GM21447 (cell line): ENCODE measurements around the gene ZSCAN21.
A peak's percentile ranks its signal among the peaks of the same experiment; 100 is the strongest.

ENCODE experiments used
- ATAC-seq: cut with Tn5 transposase; IDR thresholded peaks from one replicate; pipeline ENCODE4 v1.9.1; 2021; ENCODE audit not compliant: unreplicated experiment

ZSCAN21 gene

GRCh38 chr7:100095704-100096103 lies 46.1 kb downstream of the ZSCAN21 start:
- ATAC-seq: no peak

GRCh38 chr7:100098913-100099312 lies 49.3 kb downstream of the ZSCAN21 start:
- no peak for ATAC-seq

- no peak for ATAC-seq
Measured at GRCh38 chr7:100099452-100099851, 49.9 kb downstream of the ZSCAN21 start.

- peak; percentile 67 for ATAC-seq
Measured at GRCh38 chr7:100100420-100101015, 50.9 kb downstream of the ZSCAN21 start.

GRCh38 chr7:100101016-100101862 lies 51.7 kb downstream of the ZSCAN21 start, which contains the start of the genes AP4M1 and MCM7:
TSS of gene AP4M1 (plus strand) at chr7:100101643. CDS start at chr7:100101715, 72 bp downstream.
TSS of gene MCM7 (minus strand) at chr7:100101397. CDS start at chr7:100101294, 103 bp downstream.
- peak; percentile 71 for ATAC-seq

GRCh38 chr7:100102950-100103840 lies 53.6 kb downstream of the ZSCAN21 start:
- no peak for ATAC-seq

- no peak for ATAC-seq
Measured at GRCh38 chr7:100105534-100105933, 56.0 kb downstream of the ZSCAN21 start.

GRCh38 chr7:100106633-100107032 lies 57.1 kb downstream of the ZSCAN21 start:
- no peak for ATAC-seq

GRCh38 chr7:100107125-100107737 lies 57.7 kb downstream of the ZSCAN21 start:
- no peak for ATAC-seq

- ATAC-seq: no peak
Measured at GRCh38 chr7:100107890-100108289, 58.3 kb downstream of the ZSCAN21 start.

- ATAC-seq: no peak
Measured at GRCh38 chr7:100109521-100110163, 60.1 kb downstream of the ZSCAN21 start.

- no peak for ATAC-seq
Measured at GRCh38 chr7:100111156-100111555, 61.6 kb downstream of the ZSCAN21 start.

GRCh38 chr7:100111914-100112313 lies 62.3 kb downstream of the ZSCAN21 start:
- no peak for ATAC-seq
